ENCODE data around the gene BAZ1B. TPM values are rescaled to one million over a fixed set of nuclear protein-coding genes. Genes with fewer than 3 reads are reported as not detected.
"Not testable (repeated sequence)": the region's sequence is repeated elsewhere in the genome, so short reads cannot be mapped to it uniquely, and the experiment has no call there.

Gene BAZ1B
- total and polyA plus RNA-seq, 9 of the 15 experiments (the other 6 are each of a cell fraction or from before 2014, with no cell fraction given) = 15.0 to 134 (median 79.5) TPM

DNA sequence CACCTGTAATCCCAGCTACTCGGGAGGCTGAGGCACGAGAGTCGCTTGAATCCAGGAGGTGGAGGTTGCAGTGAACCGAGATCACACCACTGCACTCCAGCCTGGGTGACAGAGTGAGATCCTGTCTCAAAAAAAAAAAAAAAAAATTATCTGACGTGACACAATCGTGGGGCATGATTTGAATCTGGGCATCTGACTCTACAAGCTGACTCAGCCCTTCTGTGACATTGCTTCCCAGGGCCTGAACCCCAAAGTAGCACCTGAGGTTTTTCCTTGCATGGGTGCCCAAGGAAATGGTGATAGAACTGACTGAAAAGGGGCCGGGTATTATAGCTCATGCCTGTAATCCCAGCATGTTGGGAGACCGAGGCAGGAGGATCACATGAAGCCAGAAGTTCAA lies 101.5 kb downstream of the BAZ1B start:
- in situ Hi-C loops (cut with MboI); BruUV-seq (replicated peaks); DNase-seq (ENCODE audit: extremely low read depth in 1 of 4, low spot score in 3 of 4); H3K4me2 ChIP-seq (ENCODE audit: insufficient read depth, low read length); H3K79me2 ChIP-seq (ENCODE audit: control insufficient read depth, insufficient read depth, low read length); H3K9me3 ChIP-seq (replicated peaks; ENCODE audit: control insufficient read depth, insufficient read depth, low read depth, low read length); H3K4me3 ChIP-seq; H2AFZ ChIP-seq (ENCODE audit: low read depth, low read length); H4K20me1 ChIP-seq (replicated peaks; ENCODE audit: control insufficient read depth, insufficient read depth, low read length); intact Hi-C loops (cut with micrococcal nuclease); H3K36me3 ChIP-seq (ENCODE audit: control insufficient read depth, insufficient read depth, low read length); CTCF ChIA-PET (ENCODE audit: low intra/inter-chr PET ratio); POLR2A ChIA-PET; ATAC-seq; H3K9me1 ChIP-seq (ENCODE audit: control insufficient read depth, insufficient read depth, low read length); H3K9ac ChIP-seq (ENCODE audit: insufficient read depth in 1 of 2, low read depth in 2 of 2, low read length in 2 of 2); H3K27ac ChIP-seq (ENCODE audit: extremely low read depth, low read depth, low read length): not testable (repeated sequence)
- TF ChIP-seq RCOR1 (IDR thresholded peaks at IDR 0.05; ENCODE audit: borderline replicate concordance in 1 of 2, low read depth in 2 of 2, low read length in 2 of 2) (0 out of 4 replicates have a peak, but pooled peaks of 1 of the 2 experiments have one; percentile 20), KDM1A (IDR thresholded peaks at IDR 0.05) (peak; percentile 66 to 76; a peak in 3 of 4 replicates), ZNF316 (IDR thresholded peaks at IDR 0.05) (peak; percentile 90), MAFF (IDR thresholded peaks at IDR 0.05; ENCODE audit: low read length) (peak; percentile 41; the same call in 1 of the 2 replicates), C11orf30 (IDR thresholded peaks at IDR 0.05; ENCODE audit: low read depth) (peak; percentile 82), MAFG (tag; conservative IDR thresholded peaks at IDR 0.05) (peak; percentile 78), CBFA2T3 (IDR thresholded peaks at IDR 0.05) (0 out of 2 replicates have a peak, but pooled peaks have one; percentile 3)
- 13% methylated on average over 8 of the region's 8 CpGs for WGBS (ENCODE audit: insufficient coverage, low coverage, missing lambda C conversion rate)
- peak; percentile 15 for FAIRE-seq
- Histone ChIP-seq H3K27me3 (ENCODE audit: control insufficient read depth in 2 of 2, insufficient read depth in 2 of 2, low read length in 2 of 2) (peaks cover 36 to 51% of the 10 kb centered on the region in 2 experiments), H3K4me1 (replicated peaks in 1 of 2; ENCODE audit: control insufficient read depth in 2 of 2, insufficient read depth in 2 of 2, low read length in 2 of 2) (peaks cover 0 to 14% of the 10 kb centered on the region in 2 experiments; a peak in 2 of 5 replicates)

DNA sequence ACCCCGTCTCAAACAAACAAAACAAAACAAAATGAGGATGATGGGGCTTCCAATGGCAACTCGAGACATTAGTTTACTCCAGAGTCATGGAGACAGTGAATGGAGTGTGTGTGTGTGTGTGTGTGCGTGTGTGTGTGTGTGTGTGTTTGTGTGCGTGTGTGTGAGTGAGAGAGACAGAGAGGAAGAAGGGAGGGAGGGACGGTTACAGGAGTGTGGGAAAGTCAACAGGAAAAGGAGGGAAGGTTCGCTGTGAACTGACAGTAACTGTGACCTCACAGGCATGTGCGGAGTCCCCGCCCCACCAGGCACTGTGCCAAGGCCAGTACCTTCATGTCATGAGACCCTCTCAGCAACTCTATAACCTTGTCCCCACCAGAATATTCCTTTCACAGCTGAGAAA lies 102.1 kb downstream of the BAZ1B start:
- H3K9me3 ChIP-seq (replicated peaks; ENCODE audit: control insufficient read depth, insufficient read depth, low read depth, low read length); in situ Hi-C loops (cut with MboI); CTCF ChIA-PET (ENCODE audit: low intra/inter-chr PET ratio); intact Hi-C loops (cut with micrococcal nuclease); H3K79me2 ChIP-seq (ENCODE audit: control insufficient read depth, insufficient read depth, low read length); BruUV-seq (replicated peaks); H3K4me3 ChIP-seq; H3K9me1 ChIP-seq (ENCODE audit: control insufficient read depth, insufficient read depth, low read length); H3K9ac ChIP-seq (ENCODE audit: insufficient read depth in 1 of 2, low read depth in 2 of 2, low read length in 2 of 2); H3K27ac ChIP-seq (ENCODE audit: extremely low read depth, low read depth, low read length); POLR2A ChIA-PET; H3K36me3 ChIP-seq (ENCODE audit: control insufficient read depth, insufficient read depth, low read length); H4K20me1 ChIP-seq (replicated peaks; ENCODE audit: control insufficient read depth, insufficient read depth, low read length); H2AFZ ChIP-seq (ENCODE audit: low read depth, low read length): not testable (repeated sequence)
- DNase-seq (ENCODE audit: extremely low read depth in 1 of 4, low spot score in 3 of 4) (peak in 1 of 4 experiments; percentile 44), ATAC-seq (peak; percentile 54), FAIRE-seq (peak; percentile 15)
- peak overlapping the region; percentile 18; the same call in 1 of the 2 replicates for H3K4me2 ChIP-seq (ENCODE audit: insufficient read depth, low read length)
- WGBS (ENCODE audit: insufficient coverage, low coverage, missing lambda C conversion rate) = 8% methylated on average over 7 of the region's 8 CpGs
- peaks cover 33 to 45% of the 10 kb centered on the region in 2 experiments for H3K27me3 ChIP-seq (ENCODE audit: control insufficient read depth in 2 of 2, insufficient read depth in 2 of 2, low read length in 2 of 2)
- peaks cover 0 to 14% of the 10 kb centered on the region in 2 experiments; a peak in 2 of 5 replicates for H3K4me1 ChIP-seq (replicated peaks in 1 of 2; ENCODE audit: control insufficient read depth in 2 of 2, insufficient read depth in 2 of 2, low read length in 2 of 2)
- TF ChIP-seq EHMT2 (IDR thresholded peaks at IDR 0.05) = peak; percentile 55; the same call in 1 of the 2 replicates
- peak; percentile 60 for TF ChIP-seq L3MBTL2 (IDR thresholded peaks at IDR 0.05)
- peak; percentile 49; the same call in 1 of the 2 replicates for TF ChIP-seq ATF7 (IDR thresholded peaks at IDR 0.05)
- peak; percentile 94 for TF ChIP-seq MCM3 (IDR thresholded peaks at IDR 0.05)
- 0 out of 2 replicates have a peak, but pooled peaks have one; percentile 35 for TF ChIP-seq CREM (IDR thresholded peaks at IDR 0.05; ENCODE audit: low read depth)
- peak; percentile 51 to 55; a peak in 2 of 4 replicates for TF ChIP-seq FOXK2 (conservative IDR thresholded peaks at IDR 0.05 in 1 of 2, IDR thresholded peaks at IDR 0.05 in 1 of 2; ENCODE audit: low read depth in 2 of 2)
- TF ChIP-seq NFIC (IDR thresholded peaks at IDR 0.05) = peak; percentile 92
- TF ChIP-seq HDAC1 (IDR thresholded peaks at IDR 0.05) = peak in 1 of 2 experiments; percentile 54; a peak in 2 of 4 replicates
- peak; percentile 34 to 54; a peak in 3 of 4 replicates for TF ChIP-seq NRF1 (conservative IDR thresholded peaks at IDR 0.05 in 1 of 2, IDR thresholded peaks at IDR 0.05 in 1 of 2)
- TF ChIP-seq THRB (CRISPR knock-in tag; conservative IDR thresholded peaks at IDR 0.05) = 0 out of 2 replicates have a peak, but pooled peaks have one; percentile 54
